Fibroblast of villous mesenchyme (primary cell): ENCODE measurements around the gene SLC38A2. TPM values are rescaled to one million over a fixed set of nuclear protein-coding genes. Genes with fewer than 3 reads are reported as not detected.
"Not testable (repeated sequence)": the region's sequence is repeated elsewhere in the genome, so short reads cannot be mapped to it uniquely, and the experiment has no call there.

Source experiments
- DNase-seq: peaks from one replicate; pipeline ENCODE4 v3.0.0-alpha.2; 2010; ENCODE audit warnings: low read depth
- H3K4me3 ChIP-seq: 2 replicates; pipeline ENCODE4 v1.5.1; 2011; ENCODE audit warnings: low read depth, mild to moderate bottlenecking, low read length
- CTCF ChIP-seq: IDR thresholded peaks from 2 replicates; pipeline ENCODE4 v1.5.1; 2012; ENCODE audit warnings: low read depth, mild to moderate bottlenecking, low read length; ENCODE audit not compliant: insufficient read depth
- total RNA-seq: library from RNA; depleted of rRNA; stranded (reverse); fragments of >200 nt; gene quantifications from 2 replicates; pipeline ENCODE4 v1.2.3, GENCODE V29; 2012

Gene SLC38A2
- total RNA-seq, 1 donor: 1,547 TPM

GRCh38 chr12:46332260-46332659 is 40.3 kb downstream of the SLC38A2 start:
- peak; percentile 68 for DNase-seq
- no peak overlapping the region for H3K4me3 ChIP-seq
- no peak for TF ChIP-seq CTCF

GRCh38 chr12:46325075-46325474 is 47.5 kb downstream of the SLC38A2 start:
- DNase-seq: not testable (repeated sequence)

GRCh38 chr12:46320731-46321130 is 51.8 kb downstream of the SLC38A2 start:
- no peak for TF ChIP-seq CTCF
- DNase-seq: no peak
- H3K4me3 ChIP-seq: no peak overlapping the region

More at GRCh38 chr12:46325075-46325474, 47.5 kb downstream of the SLC38A2 start:
- H3K4me3 ChIP-seq: not testable (repeated sequence)

- H3K4me3 ChIP-seq: no peak overlapping the region
- no peak for TF ChIP-seq CTCF
- DNase-seq: no peak
Observed at GRCh38 chr12:46318037-46318436, 54.5 kb downstream of the SLC38A2 start.

Other genes with a start within 250 kb of the SLC38A2 start
- gene SLC38A1, start 103.7 kb downstream of the SLC38A2 start, total RNA-seq: 92.1 and 149 TPM in 2 replicates